Measurements from ENCODE around the gene URI1.

Gene URI1

DNA sequence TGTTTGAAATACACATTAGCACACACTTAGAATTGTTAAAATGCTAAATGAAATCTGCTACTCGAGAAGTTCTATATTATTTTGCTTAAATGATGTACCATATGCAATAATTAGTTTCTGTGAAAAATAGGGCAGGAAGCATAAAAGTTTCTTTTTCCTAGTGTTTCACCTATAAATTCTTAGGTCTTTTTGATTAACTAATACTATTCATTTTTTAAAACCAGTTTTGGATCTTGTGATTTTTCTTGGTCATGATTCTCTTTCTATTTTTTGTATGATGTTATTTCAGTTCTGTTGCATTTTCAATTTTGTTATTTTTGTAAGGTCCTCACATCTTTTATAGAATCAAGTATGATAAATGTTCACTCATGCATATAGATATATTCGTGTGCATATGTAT is 66.1 kb downstream of the URI1 start:
- TF ChIP-seq, protein P1, sequence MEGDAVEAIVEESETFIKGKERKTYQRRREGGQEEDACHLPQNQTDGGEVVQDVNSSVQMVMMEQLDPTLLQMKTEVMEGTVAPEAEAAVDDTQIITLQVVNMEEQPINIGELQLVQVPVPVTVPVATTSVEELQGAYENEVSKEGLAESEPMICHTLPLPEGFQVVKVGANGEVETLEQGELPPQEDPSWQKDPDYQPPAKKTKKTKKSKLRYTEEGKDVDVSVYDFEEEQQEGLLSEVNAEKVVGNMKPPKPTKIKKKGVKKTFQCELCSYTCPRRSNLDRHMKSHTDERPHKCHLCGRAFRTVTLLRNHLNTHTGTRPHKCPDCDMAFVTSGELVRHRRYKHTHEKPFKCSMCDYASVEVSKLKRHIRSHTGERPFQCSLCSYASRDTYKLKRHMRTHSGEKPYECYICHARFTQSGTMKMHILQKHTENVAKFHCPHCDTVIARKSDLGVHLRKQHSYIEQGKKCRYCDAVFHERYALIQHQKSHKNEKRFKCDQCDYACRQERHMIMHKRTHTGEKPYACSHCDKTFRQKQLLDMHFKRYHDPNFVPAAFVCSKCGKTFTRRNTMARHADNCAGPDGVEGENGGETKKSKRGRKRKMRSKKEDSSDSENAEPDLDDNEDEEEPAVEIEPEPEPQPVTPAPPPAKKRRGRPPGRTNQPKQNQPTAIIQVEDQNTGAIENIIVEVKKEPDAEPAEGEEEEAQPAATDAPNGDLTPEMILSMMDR (IDR thresholded peaks at IDR 0.05): no peak
- TF ChIP-seq ZFX (IDR thresholded peaks at IDR 0.05; ENCODE audit: borderline replicate concordance): no peak

DNA sequence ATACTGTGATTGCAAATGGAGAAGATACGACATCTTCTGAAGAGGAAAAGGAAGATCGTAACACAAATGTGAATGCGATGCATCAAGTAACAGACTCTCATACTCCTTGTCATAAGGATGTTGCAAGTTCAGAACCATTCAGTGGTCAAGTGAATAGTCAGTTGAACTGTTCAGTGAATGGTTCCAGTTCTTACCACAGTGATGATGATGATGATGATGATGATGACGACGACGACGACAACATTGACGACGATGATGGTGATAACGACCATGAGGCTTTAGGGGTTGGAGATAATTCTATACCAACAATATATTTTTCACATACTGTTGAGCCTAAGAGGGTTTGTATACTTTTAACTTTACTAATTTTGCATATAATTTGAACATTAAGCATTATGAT is 67.0 kb downstream of the URI1 start:
- TF ChIP-seq ZFX (IDR thresholded peaks at IDR 0.05; ENCODE audit: borderline replicate concordance): no peak
- TF ChIP-seq, protein P1 (IDR thresholded peaks at IDR 0.05): no peak
- H3K27ac ChIP-seq: no peak overlapping the region

More for the DNA sequence above, 66.1 kb downstream of the URI1 start:
- H3K27ac ChIP-seq: no peak overlapping the region

DNA sequence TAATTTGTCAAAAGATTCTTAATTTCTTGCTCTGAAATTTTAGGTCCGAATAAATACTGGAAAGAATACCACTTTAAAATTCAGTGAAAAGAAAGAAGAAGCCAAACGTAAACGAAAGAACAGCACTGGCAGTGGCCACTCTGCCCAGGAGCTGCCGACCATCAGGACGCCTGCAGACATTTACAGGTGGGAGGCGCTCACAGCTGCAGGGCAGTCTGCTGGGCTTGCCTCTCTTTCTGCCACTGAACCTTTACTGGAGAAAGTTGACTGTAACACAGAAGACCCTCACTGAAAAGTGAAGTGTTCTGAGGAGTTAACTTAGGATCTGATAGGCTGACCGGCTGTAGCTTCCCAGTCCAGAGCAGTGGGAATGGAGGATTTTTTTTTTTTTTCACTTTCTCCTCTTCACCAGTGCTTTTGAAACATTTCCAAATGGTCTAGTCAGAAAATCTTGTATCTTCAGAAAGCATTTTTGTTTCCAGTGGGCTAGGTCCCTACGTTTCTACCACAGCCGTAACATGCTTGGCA is 69.1 kb downstream of the URI1 start:
- TF ChIP-seq, protein P1 (IDR thresholded peaks at IDR 0.05): no peak
- no peak for TF ChIP-seq ZFX (IDR thresholded peaks at IDR 0.05; ENCODE audit: borderline replicate concordance)
- no peak overlapping the region for H3K27ac ChIP-seq

DNA sequence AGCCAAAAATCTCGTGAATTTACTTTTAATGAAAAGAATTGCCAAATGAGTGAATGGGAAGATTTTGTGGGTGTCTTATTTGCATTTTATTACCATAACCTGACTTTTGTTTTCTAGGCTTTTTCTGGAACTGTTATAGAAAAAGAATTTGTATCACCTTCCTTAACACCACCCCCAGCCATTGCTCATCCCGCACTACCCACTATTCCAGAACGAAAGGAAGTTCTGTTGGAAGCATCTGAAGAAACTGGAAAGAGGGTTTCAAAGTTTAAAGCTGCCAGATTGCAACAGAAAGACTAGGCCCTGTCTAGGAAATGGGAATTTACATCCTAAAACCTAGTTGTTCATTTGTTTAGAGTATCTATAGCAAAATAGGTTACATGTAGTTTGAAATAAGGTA is 72.7 kb downstream of the URI1 start:
- no peak overlapping the region for H3K27ac ChIP-seq
- TF ChIP-seq, protein P1 (IDR thresholded peaks at IDR 0.05): no peak
- TF ChIP-seq ZFX (IDR thresholded peaks at IDR 0.05; ENCODE audit: borderline replicate concordance): no peak

DNA sequence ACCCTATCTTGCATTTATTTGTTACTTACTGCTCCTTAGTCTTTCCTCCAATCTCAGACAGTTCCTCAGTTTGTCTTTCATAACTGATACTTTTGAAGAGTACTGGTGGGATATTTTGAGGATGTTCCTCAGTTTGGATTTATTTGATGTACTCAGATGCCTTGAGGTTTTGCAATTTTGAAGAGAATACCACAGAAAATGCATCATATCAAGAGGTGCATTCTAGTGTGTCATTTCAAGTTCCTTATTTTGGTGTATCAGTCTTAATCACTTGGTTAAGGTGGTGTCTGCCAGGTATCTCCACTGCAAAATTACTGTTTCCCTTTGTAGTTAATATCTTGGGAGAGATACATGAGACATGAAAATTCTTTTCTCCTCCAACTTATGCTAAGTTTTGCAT is 75.1 kb downstream of the URI1 start:
- TF ChIP-seq ZFX (IDR thresholded peaks at IDR 0.05; ENCODE audit: borderline replicate concordance): no peak
- TF ChIP-seq, protein P1 (IDR thresholded peaks at IDR 0.05): no peak
- H3K27ac ChIP-seq: no peak overlapping the region

DNA sequence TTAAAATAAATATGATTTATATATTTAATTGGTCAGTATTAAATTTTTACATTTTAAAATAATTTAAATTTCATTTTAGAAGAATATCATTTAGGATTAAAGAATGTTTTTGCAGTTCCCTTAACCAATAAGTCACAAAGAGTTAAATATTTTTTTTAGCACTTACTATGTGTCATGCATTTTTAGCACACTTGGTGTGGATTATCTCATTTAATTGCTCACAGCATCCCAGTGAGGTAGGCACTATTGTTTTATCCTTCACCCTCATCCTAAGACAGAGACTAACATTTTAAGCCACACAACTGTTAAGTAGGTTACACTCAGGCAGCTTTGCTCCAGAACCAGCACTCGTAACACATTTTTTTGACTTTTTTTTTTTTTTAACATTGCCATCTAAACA is 78.2 kb downstream of the URI1 start:
- TF ChIP-seq, protein P1 (IDR thresholded peaks at IDR 0.05): no peak
- no peak for TF ChIP-seq ZFX (IDR thresholded peaks at IDR 0.05; ENCODE audit: borderline replicate concordance)
- no peak overlapping the region for H3K27ac ChIP-seq

DNA sequence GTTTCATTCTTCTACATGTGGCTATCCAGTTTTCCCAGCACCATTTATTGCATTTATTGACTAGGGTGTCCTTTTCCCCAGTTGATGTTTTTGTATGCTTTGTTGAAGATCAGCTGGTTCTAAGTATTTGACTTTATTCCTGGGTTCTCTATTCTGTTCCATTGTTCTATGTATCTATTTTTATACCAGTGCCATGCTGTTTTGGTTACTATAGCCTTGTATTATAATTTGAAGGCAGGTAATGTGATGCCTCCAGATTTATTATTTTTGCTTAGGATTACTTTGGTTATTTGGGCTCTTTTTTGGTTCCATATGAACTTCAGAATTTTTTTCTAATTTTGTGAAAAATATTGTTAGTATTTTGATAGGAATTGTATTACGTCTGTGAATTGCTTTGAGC is 80.6 kb downstream of the URI1 start:
- no peak overlapping the region for H3K27ac ChIP-seq
- TF ChIP-seq, protein P1 (IDR thresholded peaks at IDR 0.05): no peak
- TF ChIP-seq ZFX (IDR thresholded peaks at IDR 0.05; ENCODE audit: borderline replicate concordance): no peak
